Neural cell (in vitro differentiated cells): Measurements from ENCODE around the gene GBX2. TPM values are rescaled to one million over a fixed set of nuclear protein-coding genes. Genes with fewer than 3 reads are reported as not detected.

Experiments used
- H2AFZ ChIP-seq: fragments of 200-600, 300-800 bp; sonication (generic), shearing (Covaris generic); 2 replicates; pipeline ENCODE4 v1.6.0; 2014; ENCODE audit warnings: low read depth, mild to moderate bottlenecking, antibody characterized with exemption, low read length, moderate library complexity
- H3F3A ChIP-seq: fragments of 200-600 bp; shearing (Covaris generic); 2 replicates; pipeline ENCODE4 v1.6.1; 2016; ENCODE audit warnings: mild to moderate bottlenecking, moderate library complexity, mixed read lengths, antibody characterized with exemption, low read length; ENCODE audit not compliant: insufficient read depth, poor library complexity, severe bottlenecking
- H3K27ac ChIP-seq: fragments of 200-600, 300-800 bp; sonication (generic), shearing (Covaris generic); 2 replicates; pipeline ENCODE4 v1.5.1; 2014; ENCODE audit warnings: mild to moderate bottlenecking, low read length, moderate library complexity
- H3K27me3 ChIP-seq: fragments of 300-800, 200-600 bp; sonication (generic), shearing (Covaris generic); 2 replicates; pipeline ENCODE4 v1.6.0; 2014; ENCODE audit warnings: mild to moderate bottlenecking, low read depth, low read length, moderate library complexity; ENCODE audit not compliant: insufficient read depth
- H3K36me3 ChIP-seq: fragments of 300-800, 200-600 bp; sonication (generic), shearing (Covaris generic); 2 replicates; pipeline ENCODE4 v1.5.1; 2014; ENCODE audit warnings: mild to moderate bottlenecking, antibody characterized with exemption, low read length, moderate library complexity; ENCODE audit not compliant: insufficient read depth
- H3K4me2 ChIP-seq: fragments of 300-800, 200-600 bp; sonication (generic), shearing (Covaris generic); 2 replicates; pipeline ENCODE4 v1.6.0; 2014; ENCODE audit warnings: mild to moderate bottlenecking, low read length
- H3K4me3 ChIP-seq: fragments of 300-800, 200-600 bp; sonication (generic), shearing (Covaris generic); 2 replicates; pipeline ENCODE4 v1.5.1; 2014; ENCODE audit warnings: mild to moderate bottlenecking, low read length, moderate library complexity
- H3K79me2 ChIP-seq: fragments of 200-600 bp; shearing (Covaris generic); replicated peaks from 2 replicates; pipeline ENCODE4 v1.6.0; 2014; ENCODE audit warnings: mild to moderate bottlenecking, low read length, moderate library complexity; ENCODE audit not compliant: insufficient read depth
- H3K9ac ChIP-seq: fragments of 300-800, 200-600 bp; sonication (generic), shearing (Covaris generic); 2 replicates; pipeline ENCODE4 v1.6.1; 2016; ENCODE audit warnings: mild to moderate bottlenecking, low read length, mixed read lengths
- H3K9me2 ChIP-seq: fragments of 200-600 bp; shearing (Covaris generic); 2 replicates; pipeline ENCODE4 v1.6.1; 2016; ENCODE audit warnings: mild to moderate bottlenecking, low read length, mixed read lengths; ENCODE audit not compliant: insufficient read depth
- H3K9me3 ChIP-seq: fragments of 200-600, 300-800 bp; sonication (generic), shearing (Covaris generic); 2 replicates; pipeline ENCODE4 v1.6.1; 2016; ENCODE audit warnings: mild to moderate bottlenecking, mixed run types, low read length, moderate library complexity, mixed read lengths
- H4K20me1 ChIP-seq: fragments of 200-600 bp; shearing (Covaris generic); 2 replicates; pipeline ENCODE4 v1.6.1; 2016; ENCODE audit warnings: mild to moderate bottlenecking, mixed run types; ENCODE audit not compliant: insufficient read depth
- CTCF ChIP-seq: fragments of 450-650 bp; IDR thresholded peaks from 2 replicates; pipeline ENCODE4 v1.5.1; 2014; ENCODE audit warnings: antibody characterized with exemption, mild to moderate bottlenecking, moderate library complexity; ENCODE audit not compliant: poor library complexity, severe bottlenecking
- EP300 ChIP-seq: fragments of 450-650 bp; conservative IDR thresholded peaks from 2 replicates; pipeline ENCODE4 v1.6.1; 2014; ENCODE audit warnings: antibody characterized with exemption, mild to moderate bottlenecking, moderate library complexity; ENCODE audit not compliant: poor library complexity, severe bottlenecking
- EZH2 ChIP-seq: fragments of 200-600, 300-800 bp; shearing (Covaris generic), sonication (generic); IDR thresholded peaks from 2 replicates; pipeline ENCODE4 v1.6.1; 2014; ENCODE audit warnings: antibody characterized with exemption, low read length, borderline replicate concordance, mild to moderate bottlenecking; ENCODE audit not compliant: insufficient read depth, poor library complexity, severe bottlenecking
- MXI1 ChIP-seq: fragments of 450-650 bp; conservative IDR thresholded peaks from 2 replicates; pipeline ENCODE4 v1.6.1; 2014; ENCODE audit warnings: antibody characterized with exemption, mild to moderate bottlenecking; ENCODE audit not compliant: poor library complexity, severe bottlenecking
- POLR2AphosphoS5 ChIP-seq: IDR thresholded peaks from 2 replicates; pipeline ENCODE4 v1.6.1; 2012
- RAD21 ChIP-seq: fragments of 450-650 bp; conservative IDR thresholded peaks from 2 replicates; pipeline ENCODE4 v1.6.1; 2014; ENCODE audit warnings: antibody characterized with exemption, mild to moderate bottlenecking, moderate library complexity
- REST ChIP-seq: IDR thresholded peaks from 2 replicates; pipeline ENCODE4 v1.6.1; 2012; ENCODE audit warnings: borderline replicate concordance
- SMC3 ChIP-seq: fragments of 450-650 bp; conservative IDR thresholded peaks from 2 replicates; pipeline ENCODE4 v1.6.1; 2014; ENCODE audit warnings: antibody characterized with exemption, mild to moderate bottlenecking, moderate library complexity; ENCODE audit not compliant: poor library complexity
- TAF1 ChIP-seq: IDR thresholded peaks from 2 replicates; pipeline ENCODE4 v1.6.1; 2012; ENCODE audit warnings: low read depth
- polyA plus RNA-seq: library from polyadenylated mRNA; depleted of rRNA; stranded (reverse); fragments of >200 nt; gene quantifications from 2 replicates; pipeline ENCODE4 v1.2.3, GENCODE V29; 2014
- small RNA-seq, 3 experiments: library from RNA; depleted of rRNA; stranded (forward); fragments of <200 nt; gene quantifications; one replicate each; pipeline ENCODE3, GENCODE V24; 2012

GBX2 gene
- polyA plus RNA-seq, 1 donor from 2014 or later: 0.92 TPM

- no peak overlapping the region for H3K4me2 ChIP-seq
- TF ChIP-seq SMC3: no peak
- no peak for TF ChIP-seq RAD21
- no peak for TF ChIP-seq REST
- TF ChIP-seq MXI1: no peak
- no peak for TF ChIP-seq EP300
- TF ChIP-seq EZH2: no peak
- TF ChIP-seq CTCF: no peak
- no peak for TF ChIP-seq TAF1
- no peak for TF ChIP-seq POLR2AphosphoS5
- H3K4me3 ChIP-seq: no peak overlapping the region
- no peaks in the 10 kb centered on the region for H4K20me1 ChIP-seq
- no peaks in the 10 kb centered on the region for H3F3A ChIP-seq
- no peak overlapping the region for H2AFZ ChIP-seq
- H3K27me3 ChIP-seq: peaks cover 7% of the 10 kb centered on the region
- no peaks in the 10 kb centered on the region for H3K9me2 ChIP-seq
- no peak overlapping the region for H3K27ac ChIP-seq
- H3K36me3 ChIP-seq: no peaks in the 10 kb centered on the region
- H3K9me3 ChIP-seq: no peaks in the 10 kb centered on the region
- no peak overlapping the region for H3K9ac ChIP-seq
- H3K79me2 ChIP-seq: no peaks in the 10 kb centered on the region
These were observed 50.8 kb downstream of the GBX2 start for GRCh38 chr2:236117401-236117800.

Small RNAs within 50 kb of the gene (small RNA-seq; reads per million reads assigned to genes)
- gene RF00019 (0 to 1.2 (median 0) reads per million in 3 experiments), gene RNU1-31P (0 to 0.03 (median 0) reads per million in 3 experiments)

Other genes starting within 250 kb of the GBX2 start
- not detected in 2 replicates for gene ASB18, start 96.0 kb upstream of the GBX2 start, polyA plus RNA-seq